ENCODE data around the gene TSR3.

DNA sequence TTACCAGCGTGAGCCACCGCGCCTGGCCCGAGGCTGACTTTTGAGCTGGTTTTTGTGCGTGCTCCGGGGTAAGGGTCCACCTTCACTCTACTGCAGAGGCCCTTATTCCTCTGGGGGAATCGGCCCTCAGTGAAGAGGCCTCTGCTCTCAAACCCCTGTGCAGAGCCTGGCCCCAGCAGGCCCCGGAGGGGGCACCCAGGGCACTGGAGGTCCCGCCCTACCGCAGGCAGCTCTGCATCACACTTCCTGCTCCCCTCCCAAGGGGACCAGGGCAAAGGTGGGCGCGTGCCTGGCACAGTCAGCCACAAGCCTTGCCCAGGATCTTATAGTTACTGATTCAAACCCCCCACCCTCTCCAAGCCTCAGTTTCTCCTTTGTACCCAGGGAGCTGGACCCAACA, 45.9 kb downstream of the TSR3 start:
- TF ChIP-seq, protein P1, sequence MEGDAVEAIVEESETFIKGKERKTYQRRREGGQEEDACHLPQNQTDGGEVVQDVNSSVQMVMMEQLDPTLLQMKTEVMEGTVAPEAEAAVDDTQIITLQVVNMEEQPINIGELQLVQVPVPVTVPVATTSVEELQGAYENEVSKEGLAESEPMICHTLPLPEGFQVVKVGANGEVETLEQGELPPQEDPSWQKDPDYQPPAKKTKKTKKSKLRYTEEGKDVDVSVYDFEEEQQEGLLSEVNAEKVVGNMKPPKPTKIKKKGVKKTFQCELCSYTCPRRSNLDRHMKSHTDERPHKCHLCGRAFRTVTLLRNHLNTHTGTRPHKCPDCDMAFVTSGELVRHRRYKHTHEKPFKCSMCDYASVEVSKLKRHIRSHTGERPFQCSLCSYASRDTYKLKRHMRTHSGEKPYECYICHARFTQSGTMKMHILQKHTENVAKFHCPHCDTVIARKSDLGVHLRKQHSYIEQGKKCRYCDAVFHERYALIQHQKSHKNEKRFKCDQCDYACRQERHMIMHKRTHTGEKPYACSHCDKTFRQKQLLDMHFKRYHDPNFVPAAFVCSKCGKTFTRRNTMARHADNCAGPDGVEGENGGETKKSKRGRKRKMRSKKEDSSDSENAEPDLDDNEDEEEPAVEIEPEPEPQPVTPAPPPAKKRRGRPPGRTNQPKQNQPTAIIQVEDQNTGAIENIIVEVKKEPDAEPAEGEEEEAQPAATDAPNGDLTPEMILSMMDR (IDR thresholded peaks at IDR 0.05) = no peak
- TF ChIP-seq POLR2A (IDR thresholded peaks at IDR 0.05) = no peak

All from heart left ventricle (tissue), 13 donors.